Transverse colon (tissue), 4 donors: ENCODE data around the gene OR10A2.

ENCODE experiments used
- CTCF ChIP-seq, 5 experiments: fragments of 200-600 bp in 3 of 5; fragments of 450-650 bp in 2 of 5; sonication (generic) in 3 of 5; IDR thresholded peaks; 1 replicate in 2 of 5; 2 replicates in 3 of 5; pipeline ENCODE4 v1.5.1; 2016 to 2017; ENCODE audit warnings: antibody characterized with exemption in 5 of 5, inconsistent platforms in 3 of 5, mild to moderate bottlenecking in 2 of 5, moderate library complexity in 1 of 5
- POLR2A ChIP-seq: fragments of 450-650 bp; IDR thresholded peaks from one replicate; pipeline ENCODE4 v1.6.1; 2016; ENCODE audit warnings: antibody characterized with exemption, mild to moderate bottlenecking, moderate library complexity
- POLR2AphosphoS5 ChIP-seq, 3 donors: sonication (generic); formaldehyde crosslinking; IDR thresholded peaks; one replicate each; pipeline ENCODE4 v1.6.1; 2016; ENCODE audit warnings: antibody characterized with exemption in 3 of 3

- no peak for TF ChIP-seq CTCF (IDR thresholded peaks at IDR 0.05)
- TF ChIP-seq POLR2A, result no peak
- TF ChIP-seq POLR2AphosphoS5 (IDR thresholded peaks at IDR 0.05), result no peak
Observed at GRCh38 chr11:6894097-6894496, 31.2 kb downstream of the OR10A2 start.
